K562 (cell line): Measurements from ENCODE around the gene PHKA2. TPM values are rescaled to one million over a fixed set of nuclear protein-coding genes. Genes with fewer than 3 reads are reported as not detected.

Experiments used
- ATAC-seq: fragments of 200-7000 bp; cut with Tn5 transposase; 3 replicates; pipeline ENCODE4 v1.9.1; 2020; ENCODE audit warnings: moderate library complexity
- BruUV-seq: library from RNA; stranded (reverse); fragments of 400-500 nt; replicated peaks from 2 replicates; lab custom pipeline; 2021; lab: Mats Ljungman, UMichigan
- CTCF ChIA-PET: fragments of 300-600 bp; formaldehyde crosslinking; extraction: SDS; loops from one replicate; lab custom pipeline; 2021; ENCODE audit warnings: low intra/inter-chr PET ratio; lab: Yijun Ruan, JAX
- POLR2A ChIA-PET: fragments of 300-600, 350-650 bp; sonication (Branson Sonifier 250); formaldehyde crosslinking; extraction: SDS; loops from one replicate; lab custom pipeline; 2021; ENCODE audit warnings: antibody characterized with exemption, inconsistent platforms; lab: Yijun Ruan, JAX
- DNase-seq, 4 experiments: peaks; one replicate each; pipeline versions ENCODE4 v3.0.0 to v3.0.0-alpha.2; 2011 to 2018; ENCODE audit warnings: low spot score in 3 of 4, mixed read lengths in 3 of 4; ENCODE audit errors: extremely low read depth in 1 of 4
- FAIRE-seq: peaks from 2 replicates; lab custom pipeline; 2011; peaks lifted over from hg19 to GRCh38; lab: Jason Lieb, UNC
- H2AFZ ChIP-seq: 2 replicates; pipeline ENCODE4 v1.6.0; 2011; ENCODE audit warnings: low read depth, low read length, control low read depth, inconsistent platforms
- H3K27ac ChIP-seq: fragments of 200-600 bp; 3 replicates; pipeline ENCODE4 v1.8.0; 2011; ENCODE audit warnings: low read depth, mild to moderate bottlenecking, control low read depth, inconsistent platforms, low read length, moderate library complexity, mixed read lengths; ENCODE audit errors: extremely low read depth
- H3K27me3 ChIP-seq, 2 experiments: fragments of 300-600 bp in 1 of 2; 2 replicates in 1 of 2; 3 replicates in 1 of 2; pipeline versions ENCODE4 v1.6.0 to v1.8.0; 2011; ENCODE audit warnings: inconsistent platforms in 2 of 2, low read length in 2 of 2, mild to moderate bottlenecking in 1 of 2, mixed read lengths in 1 of 2, moderate library complexity in 1 of 2; ENCODE audit not compliant: control insufficient read depth in 2 of 2, insufficient read depth in 2 of 2
- H3K36me3 ChIP-seq: fragments of 300-600 bp; 3 replicates; pipeline ENCODE4 v1.8.0; 2011; ENCODE audit warnings: mild to moderate bottlenecking, low read length, inconsistent platforms; ENCODE audit not compliant: control insufficient read depth, insufficient read depth
- H3K4me1 ChIP-seq, 2 experiments: fragments of 200-600 bp in 1 of 2; replicated peaks in 1 of 2; 2 replicates in 1 of 2; 3 replicates in 1 of 2; pipeline versions ENCODE4 v1.5.1 to v1.8.0; 2011; ENCODE audit warnings: inconsistent platforms in 2 of 2, low read length in 2 of 2, mild to moderate bottlenecking in 1 of 2, mixed read lengths in 1 of 2, moderate library complexity in 1 of 2; ENCODE audit not compliant: control insufficient read depth in 2 of 2, insufficient read depth in 2 of 2
- H3K4me2 ChIP-seq: 2 replicates; pipeline ENCODE4 v1.6.1; 2011; ENCODE audit warnings: low read length, control low read depth, inconsistent platforms, mixed read lengths; ENCODE audit not compliant: insufficient read depth
- H3K4me3 ChIP-seq: fragments of 200-600 bp; sonication (generic), shearing (Covaris generic); 2 replicates; pipeline ENCODE4 v1.5.1; 2016; ENCODE audit warnings: control low read depth, inconsistent platforms
- H3K79me2 ChIP-seq: fragments of 200-600 bp; 3 replicates; pipeline ENCODE4 v1.8.0; 2011; ENCODE audit warnings: low read length, inconsistent platforms; ENCODE audit not compliant: control insufficient read depth, insufficient read depth
- H3K9ac ChIP-seq, 2 experiments: 2 replicates each; pipeline versions ENCODE4 v1.6.0 to v1.6.1; 2011; ENCODE audit warnings: low read depth in 2 of 2, low read length in 2 of 2, control low read depth in 1 of 2, inconsistent platforms in 1 of 2, mild to moderate bottlenecking in 1 of 2, mixed read lengths in 1 of 2; ENCODE audit not compliant: insufficient read depth in 1 of 2
- H3K9me1 ChIP-seq: one replicate; pipeline ENCODE4 v1.6.0; 2011; ENCODE audit warnings: inconsistent platforms, mild to moderate bottlenecking, low read length, moderate library complexity; ENCODE audit not compliant: control insufficient read depth, insufficient read depth
- H3K9me3 ChIP-seq: replicated peaks from 2 replicates; pipeline ENCODE4 v1.5.1; 2011; ENCODE audit warnings: low read depth, low read length, inconsistent platforms; ENCODE audit not compliant: control insufficient read depth, insufficient read depth
- H4K20me1 ChIP-seq: replicated peaks from 2 replicates; pipeline ENCODE4 v1.6.1; 2011; ENCODE audit warnings: low read length, inconsistent platforms, mixed read lengths; ENCODE audit not compliant: control insufficient read depth, insufficient read depth
- CBX3 ChIP-seq, 2 experiments: IDR thresholded peaks; 1 replicate in 1 of 2; 2 replicates in 1 of 2; pipeline ENCODE4 v1.6.1; 2012; ENCODE audit warnings: inconsistent platforms in 2 of 2, low read length in 2 of 2, borderline replicate concordance in 1 of 2, control low read depth in 1 of 2
- ZNF239 ChIP-seq: fragments of 250-450 bp; sonication (Bioruptor Pico); IDR thresholded peaks from 2 replicates; pipeline ENCODE4 v1.4.0; 2020; ENCODE audit warnings: mild to moderate bottlenecking
- WGBS: fragments of 100-300 bp; shearing (Covaris generic); methylation state at CpG from one replicate; pipeline ENCODE4 v1.1.6; 2016; ENCODE audit warnings: low coverage, mixed read lengths; ENCODE audit not compliant: insufficient coverage; ENCODE audit errors: missing lambda C conversion rate; 5-methylcytosine and 5-hydroxymethylcytosine counted together
- in situ Hi-C: fragments of 300-500 bp; cut with MboI; formaldehyde crosslinking; loops from 4 replicates; pipeline ENCODE4 v1.15.0; 2018; ENCODE audit warnings: inconsistent platforms, mixed read lengths
- intact Hi-C: fragments of 100-400 bp; cut with micrococcal nuclease; formaldehyde crosslinking; loops from 2 replicates; pipeline ENCODE4 v1.14.2; 2022
- polyA plus RNA-seq, 8 experiments: library from polyadenylated mRNA; depleted of rRNA in 4 of 8; stranded (reverse) in 5 of 8; unstranded in 3 of 8; fragments of >200 nt; fragmentation: Nextera tagmentation in 2 of 8; fragmentation: Illumina TruSeq in 1 of 8; extraction: Ambion mirVana in 2 of 8; extraction: Trizol in 1 of 8; gene quantifications; 2 replicates each; pipeline versions ENCODE4 v1.2.1 to v1.2.3, GENCODE V29; 2011 to 2014; ENCODE audit warnings: inconsistent platforms in 1 of 8, missing spikeins in 1 of 8
- total RNA-seq, 7 experiments: library from RNA; depleted of rRNA in 6 of 7; stranded (reverse); fragments of >200 nt in 6 of 7; fragmentation: Illumina TruSeq in 2 of 7; extraction: Trizol in 2 of 7; gene quantifications; 2 replicates each; pipeline versions ENCODE4 v1.2.1 to v1.2.3, GENCODE V29; 2011 to 2021; ENCODE audit warnings: low replicate concordance in 1 of 7
- TF ChIP-seq, protein P1 (sequence below), 3 experiments: IDR thresholded peaks in 2 of 3; conservative IDR thresholded peaks in 1 of 3; 2 replicates each; pipeline ENCODE4 v1.5.1; 2011 to 2012; ENCODE audit warnings: low read length in 3 of 3, mild to moderate bottlenecking in 3 of 3, control low read depth in 2 of 3, improper control_type of control experiment in 1 of 3, inconsistent platforms in 1 of 3, low read depth in 1 of 3, mixed read lengths in 1 of 3, moderate library complexity in 1 of 3; ENCODE audit not compliant: insufficient read depth in 2 of 3

The PHKA2 gene
- total and polyA plus RNA-seq, 9 of the 15 experiments (the other 6 are each of a cell fraction or from before 2014, with no cell fraction given), result 2.8 to 33.1 (median 20.3) TPM

DNA sequence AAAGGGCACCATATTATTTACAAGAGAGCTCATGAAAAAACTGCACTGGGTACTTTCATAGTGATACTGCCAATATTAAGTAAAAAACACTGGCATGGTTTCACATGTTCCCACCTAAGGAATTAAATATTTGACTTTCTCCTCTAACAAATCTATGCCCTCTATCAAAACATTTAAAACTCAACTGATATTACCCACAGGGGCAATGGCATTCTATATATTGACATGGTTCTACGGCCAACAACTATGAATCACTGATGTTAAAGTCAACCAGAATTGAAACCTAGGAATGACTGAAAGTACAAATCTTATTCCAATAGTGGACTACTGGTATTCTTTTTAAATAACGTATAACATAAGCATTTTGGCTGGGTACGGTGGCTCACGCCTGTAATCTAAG, 28.2 kb downstream of the PHKA2 start:
- POLR2A ChIA-PET, result no interaction called here
- no TSS peak for BruUV-seq
- H3K27me3 ChIP-seq, result no peaks in the 10 kb centered on the region
- H3K9me1 ChIP-seq, result peaks cover 2% of the 10 kb centered on the region
- in situ Hi-C loops (no loop called here), intact Hi-C loops (no loop called here)
- H3K4me2 ChIP-seq, result no peak overlapping the region
- TF ChIP-seq ZNF239, result no peak
- H3K4me3 ChIP-seq, result no peak overlapping the region
- H3K79me2 ChIP-seq, result no peaks in the 10 kb centered on the region
- peaks cover 18% of the 10 kb centered on the region; the same call in 2 of the 3 replicates for H3K36me3 ChIP-seq
- no peaks in the 10 kb centered on the region for H3K9me3 ChIP-seq
- peaks cover 0 to 3% of the 10 kb centered on the region in 2 experiments; a peak in 1 of 5 replicates for H3K4me1 ChIP-seq
- no peak for FAIRE-seq
- no peak for ATAC-seq
- CTCF ChIA-PET, result no interaction called here
- H4K20me1 ChIP-seq, result no peaks in the 10 kb centered on the region
- DNase-seq, result no peak
- H3K27ac ChIP-seq, result no peak overlapping the region
- H3K9ac ChIP-seq, result no peak overlapping the region
- 93% methylated on average over 4 of the region's 4 CpGs for WGBS
- no peak overlapping the region for H2AFZ ChIP-seq

DNA sequence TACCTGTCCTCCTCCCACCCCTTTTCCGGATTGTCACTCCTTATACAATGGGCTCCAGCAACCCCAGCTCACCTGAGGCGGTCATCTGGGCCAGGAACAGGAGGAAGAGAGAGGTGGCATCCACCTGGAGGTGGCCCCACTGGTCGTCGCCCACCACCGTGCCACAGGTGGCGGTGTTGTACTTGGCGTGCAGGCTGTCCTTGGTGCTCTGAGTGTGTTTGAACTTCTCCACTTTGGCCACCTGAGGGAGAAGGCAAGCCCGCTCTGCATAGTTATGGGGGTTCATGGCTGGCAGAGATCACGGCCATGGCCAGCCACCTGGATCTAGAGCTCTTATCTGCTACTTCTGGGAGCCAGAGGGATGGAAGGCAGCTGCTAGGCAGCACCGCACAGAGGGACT, 32.9 kb downstream of the PHKA2 start:
- no peak for TF ChIP-seq CBX3 (IDR thresholded peaks at IDR 0.05; ENCODE audit: borderline replicate concordance in 1 of 2, low read length in 2 of 2)
- TF ChIP-seq, protein P1, sequence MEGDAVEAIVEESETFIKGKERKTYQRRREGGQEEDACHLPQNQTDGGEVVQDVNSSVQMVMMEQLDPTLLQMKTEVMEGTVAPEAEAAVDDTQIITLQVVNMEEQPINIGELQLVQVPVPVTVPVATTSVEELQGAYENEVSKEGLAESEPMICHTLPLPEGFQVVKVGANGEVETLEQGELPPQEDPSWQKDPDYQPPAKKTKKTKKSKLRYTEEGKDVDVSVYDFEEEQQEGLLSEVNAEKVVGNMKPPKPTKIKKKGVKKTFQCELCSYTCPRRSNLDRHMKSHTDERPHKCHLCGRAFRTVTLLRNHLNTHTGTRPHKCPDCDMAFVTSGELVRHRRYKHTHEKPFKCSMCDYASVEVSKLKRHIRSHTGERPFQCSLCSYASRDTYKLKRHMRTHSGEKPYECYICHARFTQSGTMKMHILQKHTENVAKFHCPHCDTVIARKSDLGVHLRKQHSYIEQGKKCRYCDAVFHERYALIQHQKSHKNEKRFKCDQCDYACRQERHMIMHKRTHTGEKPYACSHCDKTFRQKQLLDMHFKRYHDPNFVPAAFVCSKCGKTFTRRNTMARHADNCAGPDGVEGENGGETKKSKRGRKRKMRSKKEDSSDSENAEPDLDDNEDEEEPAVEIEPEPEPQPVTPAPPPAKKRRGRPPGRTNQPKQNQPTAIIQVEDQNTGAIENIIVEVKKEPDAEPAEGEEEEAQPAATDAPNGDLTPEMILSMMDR (IDR thresholded peaks at IDR 0.05 in 2 of 3, conservative IDR thresholded peaks at IDR 0.05 in 1 of 3; ENCODE audit: insufficient read depth in 2 of 3, low read depth in 1 of 3, low read length in 3 of 3), result peak in 2 of 3 experiments; percentile 18 to 59; a peak in 3 of 6 replicates

More for the DNA sequence above, 32.9 kb downstream of the PHKA2 start:
- 94% methylated on average over 9 of the region's 10 CpGs for WGBS
- no TSS peak for BruUV-seq
- intact Hi-C loops (no loop called here), in situ Hi-C loops (no loop called here)
- Histone ChIP-seq H3K9ac (no peak overlapping the region), H3K79me2 (no peaks in the 10 kb centered on the region), H3K27me3 (no peaks in the 10 kb centered on the region), H3K36me3 (peaks cover 28% of the 10 kb centered on the region; the same call in 2 of the 3 replicates), H3K4me2 (no peak overlapping the region), H2AFZ (no peak overlapping the region), H3K27ac (no peak overlapping the region), H3K4me1 (no peaks in the 10 kb centered on the region), H3K4me3 (no peak overlapping the region), H4K20me1 (no peaks in the 10 kb centered on the region), H3K9me3 (no peaks in the 10 kb centered on the region), H3K9me1 (peaks cover 2% of the 10 kb centered on the region)
- FAIRE-seq (no peak), ATAC-seq (no peak), DNase-seq (no peak)
- POLR2A ChIA-PET, result no interaction called here
- CTCF ChIA-PET, result interaction anchor here (0.5 kb wide), 1 partner anchor 19 kb away, joined by 3 read pairs; no protein-coding TSS in a partner anchor
